T-helper 1 cell treated with Interleukin-12 subunit alpha and Interleukin-12 subunit beta and Interleukin-4 antibody, amounts not matched to agents 30 μg/mL and 1 μg/mL, for 36 hours (primary cell): ENCODE data around the gene CHRM4.
A peak's percentile ranks its signal among the peaks of the same experiment; 100 is the strongest.
"Not testable (repeated sequence)": the region's sequence is repeated elsewhere in the genome, so short reads cannot be mapped to it uniquely, and the experiment has no call there.

Source experiments
- H3K27ac Mint-ChIP-seq: one replicate; pipeline ENCODE4 v1.8.0; 2021; ENCODE audit warnings: mild to moderate bottlenecking, mixed read lengths
- H3K27me3 Mint-ChIP-seq: one replicate; pipeline ENCODE4 v1.8.0; 2021; ENCODE audit warnings: low read depth, mixed read lengths
- H3K36me3 Mint-ChIP-seq: one replicate; pipeline ENCODE4 v1.8.0; 2021; ENCODE audit warnings: low read depth, mixed read lengths
- H3K4me1 Mint-ChIP-seq: one replicate; pipeline ENCODE4 v1.8.0; 2021; ENCODE audit warnings: low read depth, mixed read lengths
- H3K4me3 Mint-ChIP-seq: one replicate; pipeline ENCODE4 v1.8.0; 2021; ENCODE audit warnings: mild to moderate bottlenecking, moderate library complexity, mixed read lengths
- H3K9me3 Mint-ChIP-seq: one replicate; pipeline ENCODE4 v1.8.0; 2021; ENCODE audit warnings: mixed read lengths

Gene CHRM4

GRCh38 chr11:46372501-46372900 is 19.1 kb downstream of the CHRM4 start:
- H3K4me3 Mint-ChIP-seq, H3K27me3 Mint-ChIP-seq, H3K4me1 Mint-ChIP-seq, H3K27ac Mint-ChIP-seq, H3K9me3 Mint-ChIP-seq: not testable (repeated sequence)
- H3K36me3 Mint-ChIP-seq, result peaks cover 24% of the 10 kb centered on the region

GRCh38 chr11:46372086-46372485 is 19.5 kb downstream of the CHRM4 start:
- no peaks in the 10 kb centered on the region for H3K27me3 Mint-ChIP-seq
- peaks cover 4% of the 10 kb centered on the region for H3K4me1 Mint-ChIP-seq
- H3K9me3 Mint-ChIP-seq, result no peaks in the 10 kb centered on the region
- no peak overlapping the region for H3K27ac Mint-ChIP-seq
- H3K4me3 Mint-ChIP-seq, result no peak overlapping the region
- H3K36me3 Mint-ChIP-seq, result peaks cover 20% of the 10 kb centered on the region

GRCh38 chr11:46371262-46371661 is 20.3 kb downstream of the CHRM4 start:
- H3K4me1 Mint-ChIP-seq, H3K27ac Mint-ChIP-seq, H3K27me3 Mint-ChIP-seq, H3K9me3 Mint-ChIP-seq, H3K4me3 Mint-ChIP-seq: not testable (repeated sequence)
- peaks cover 13% of the 10 kb centered on the region for H3K36me3 Mint-ChIP-seq

- no peaks in the 10 kb centered on the region for H3K27me3 Mint-ChIP-seq
- peaks cover 5% of the 10 kb centered on the region for H3K4me1 Mint-ChIP-seq
- H3K27ac Mint-ChIP-seq, result no peak overlapping the region
- no peaks in the 10 kb centered on the region for H3K9me3 Mint-ChIP-seq
- peaks cover 12% of the 10 kb centered on the region for H3K36me3 Mint-ChIP-seq
- no peak overlapping the region for H3K4me3 Mint-ChIP-seq
Measured at GRCh38 chr11:46370253-46370652, 21.3 kb downstream of the CHRM4 start.

- no peak overlapping the region for H3K4me3 Mint-ChIP-seq
- H3K9me3 Mint-ChIP-seq, result no peaks in the 10 kb centered on the region
- no peaks in the 10 kb centered on the region for H3K27me3 Mint-ChIP-seq
- H3K36me3 Mint-ChIP-seq, result peaks cover 12% of the 10 kb centered on the region
- H3K4me1 Mint-ChIP-seq, result peaks cover 7% of the 10 kb centered on the region
- no peak overlapping the region for H3K27ac Mint-ChIP-seq
Measured at GRCh38 chr11:46369458-46370152, 22.0 kb downstream of the CHRM4 start.

GRCh38 chr11:46367916-46368267 is 23.7 kb downstream of the CHRM4 start:
- Mint-ChIP-seq H3K4me3 (no peak overlapping the region), H3K36me3 (peaks cover 11% of the 10 kb centered on the region), H3K4me1 (peaks cover 15% of the 10 kb centered on the region), H3K27me3 (no peaks in the 10 kb centered on the region), H3K27ac (no peak overlapping the region), H3K9me3 (no peaks in the 10 kb centered on the region)

GRCh38 chr11:46367244-46367915 is 24.2 kb downstream of the CHRM4 start:
- no peaks in the 10 kb centered on the region for H3K9me3 Mint-ChIP-seq
- H3K4me3 Mint-ChIP-seq, result no peak overlapping the region
- peaks cover 12% of the 10 kb centered on the region for H3K36me3 Mint-ChIP-seq
- H3K4me1 Mint-ChIP-seq, result peaks cover 18% of the 10 kb centered on the region
- H3K27me3 Mint-ChIP-seq, result no peaks in the 10 kb centered on the region
- H3K27ac Mint-ChIP-seq, result no peak overlapping the region

- Mint-ChIP-seq H3K36me3 (peaks cover 12% of the 10 kb centered on the region), H3K27ac (no peak overlapping the region), H3K27me3 (no peaks in the 10 kb centered on the region), H3K9me3 (no peaks in the 10 kb centered on the region), H3K4me3 (no peak overlapping the region), H3K4me1 (peaks cover 20% of the 10 kb centered on the region)
Measured at GRCh38 chr11:46366661-46367161, 24.9 kb downstream of the CHRM4 start.

- Mint-ChIP-seq H3K27me3 (no peaks in the 10 kb centered on the region), H3K4me1 (peaks cover 21% of the 10 kb centered on the region), H3K27ac (no peak overlapping the region), H3K4me3 (no peak overlapping the region), H3K9me3 (no peaks in the 10 kb centered on the region), H3K36me3 (peaks cover 12% of the 10 kb centered on the region)
Measured at GRCh38 chr11:46366260-46366659, 25.3 kb downstream of the CHRM4 start.

- H3K9me3 Mint-ChIP-seq, result no peaks in the 10 kb centered on the region
- H3K4me1 Mint-ChIP-seq, result peaks cover 27% of the 10 kb centered on the region
- peaks cover 10% of the 10 kb centered on the region for H3K36me3 Mint-ChIP-seq
- no peaks in the 10 kb centered on the region for H3K27me3 Mint-ChIP-seq
- no peak overlapping the region for H3K27ac Mint-ChIP-seq
- no peak overlapping the region for H3K4me3 Mint-ChIP-seq
Measured at GRCh38 chr11:46364791-46365190, 26.8 kb downstream of the CHRM4 start.

GRCh38 chr11:46364056-46364455 is 27.5 kb downstream of the CHRM4 start:
- Mint-ChIP-seq H3K4me3 (no peak overlapping the region), H3K4me1 (peaks cover 27% of the 10 kb centered on the region), H3K9me3 (no peaks in the 10 kb centered on the region), H3K36me3 (peaks cover 5% of the 10 kb centered on the region), H3K27me3 (no peaks in the 10 kb centered on the region), H3K27ac (no peak overlapping the region)

GRCh38 chr11:46363455-46364005 is 28.0 kb downstream of the CHRM4 start:
- H3K4me1 Mint-ChIP-seq, result peaks cover 27% of the 10 kb centered on the region
- no peaks in the 10 kb centered on the region for H3K27me3 Mint-ChIP-seq
- H3K4me3 Mint-ChIP-seq, result no peak overlapping the region
- no peak overlapping the region for H3K27ac Mint-ChIP-seq
- H3K36me3 Mint-ChIP-seq, result peaks cover 3% of the 10 kb centered on the region
- no peaks in the 10 kb centered on the region for H3K9me3 Mint-ChIP-seq

GRCh38 chr11:46363031-46363407 is 28.6 kb downstream of the CHRM4 start:
- Mint-ChIP-seq H3K9me3 (no peaks in the 10 kb centered on the region), H3K27ac (peak overlapping the region; percentile 31), H3K27me3 (no peaks in the 10 kb centered on the region), H3K36me3 (peaks cover 3% of the 10 kb centered on the region), H3K4me3 (peak overlapping the region; percentile 25), H3K4me1 (peaks cover 27% of the 10 kb centered on the region)

- H3K27ac Mint-ChIP-seq, result peak overlapping the region; percentile 31
- no peaks in the 10 kb centered on the region for H3K27me3 Mint-ChIP-seq
- peaks cover 30% of the 10 kb centered on the region for H3K4me1 Mint-ChIP-seq
- peak overlapping the region; percentile 66 for H3K4me3 Mint-ChIP-seq
- H3K36me3 Mint-ChIP-seq, result peaks cover 3% of the 10 kb centered on the region
- H3K9me3 Mint-ChIP-seq, result no peaks in the 10 kb centered on the region
Measured at GRCh38 chr11:46362156-46363030, 29.2 kb downstream of the CHRM4 start.
